Pancreas (tissue), 10 donors: ENCODE results near the gene GJD2. TPM values are rescaled to one million over a fixed set of nuclear protein-coding genes. Genes with fewer than 3 reads are reported as not detected.

Experiments
- ATAC-seq, 4 donors: fragments of 200-7000 bp; cut with Tn5 transposase; one replicate each; pipeline versions ENCODE4 v1.8.0 to v1.9.1; 2020; ENCODE audit warnings: mild to moderate bottlenecking in 4 of 4, moderate library complexity in 4 of 4
- DNase-seq, 6 donors: peaks; one replicate each; pipeline ENCODE4 v3.0.0-alpha.2; 2020
- FAIRE-seq: peaks from 2 replicates; lab custom pipeline; 2012; peaks lifted over from hg19 to GRCh38; lab: Jason Lieb, UNC
- H3K27ac ChIP-seq, 4 donors: fragments of 200-600 bp; sonication (generic); 1 replicate in 3 of 4; 2 replicates in 1 of 4; pipeline versions ENCODE4 v1.5.0 to v1.8.0; 2020
- H3K27me3 ChIP-seq, 4 donors: fragments of 200-600 bp; one replicate each; pipeline ENCODE4 v1.8.0; 2021
- H3K36me3 ChIP-seq, 3 donors: fragments of 200-600 bp; sonication (generic) in 1 of 3; one replicate each; pipeline versions ENCODE4 v1.5.0 to v1.8.0; 2020 to 2021
- H3K4me1 ChIP-seq, 3 donors: fragments of 200-600 bp; one replicate each; pipeline ENCODE4 v1.8.0; 2021
- H3K4me3 ChIP-seq, 4 donors: fragments of 200-600 bp; sonication (generic) in 2 of 4; one replicate each; pipeline versions ENCODE4 v1.5.0 to v1.8.0; 2020 to 2021
- H3K9me3 ChIP-seq, 4 donors: fragments of 200-600 bp; one replicate each; pipeline ENCODE4 v1.8.0; 2021
- WGBS, 2 donors: extraction: QIAGEN DNeasy Blood & Tissue Kit; methylation state at CpG; one replicate each; pipeline ENCODE4 v1.1.7; 2013; 5-methylcytosine and 5-hydroxymethylcytosine counted together
- intact Hi-C, 3 donors: fragments of 100-400 bp; cut with DNase I; formaldehyde crosslinking; loops; one replicate each; pipeline versions ENCODE4 v1.11.1 to v1.14.2; 2022
- polyA plus RNA-seq, 2 donors: library from polyadenylated mRNA; stranded (reverse); fragments of 200-250 nt; gene quantifications; one replicate each; pipeline ENCODE4 v1.2.3, GENCODE V29; 2013
- total RNA-seq, 6 donors: library from RNA; stranded (reverse); fragmentation: NEBNext Ultra II Directional in 4 of 6; extraction: Animal tissue kit (Norgen Biotek cat#: 25700) in 4 of 6; gene quantifications; one replicate each; pipeline versions ENCODE4 v1.2.1 to v1.2.4, GENCODE V29; 2021 to 2023
- TF ChIP-seq, protein P1 (sequence below), 4 donors: fragments of 200-600 bp; sonication (generic) in 3 of 4; IDR thresholded peaks; one replicate each; pipeline versions ENCODE4 v1.5.0 to v1.8.0; 2021; ENCODE audit warnings: antibody characterized with exemption in 4 of 4
- donor health status: healthy with polysubstance abuse.
- donor health status: DM: no; HTN: no; CAD: no; lungs with moderate emphysema.
- donor health status: DM: no; HTN: no; CAD: no.
- donor health status: control.
- donor health status: control.
- donor health status: Bipolar disorder and iron deficiency.
- donor health status: DM: yes; HTN: yes; CAD: no.
- donor health status: DM: no; HTN: no; CAD: no.
- donor health status: DM: no; HTN: no; CAD: no.
- donor health status: DM: yes; HTN: yes; CAD: no.

Gene GJD2
- total and polyA plus RNA-seq, 8 donors, result 0.88 to 25.5 (median 3.0) TPM

DNA sequence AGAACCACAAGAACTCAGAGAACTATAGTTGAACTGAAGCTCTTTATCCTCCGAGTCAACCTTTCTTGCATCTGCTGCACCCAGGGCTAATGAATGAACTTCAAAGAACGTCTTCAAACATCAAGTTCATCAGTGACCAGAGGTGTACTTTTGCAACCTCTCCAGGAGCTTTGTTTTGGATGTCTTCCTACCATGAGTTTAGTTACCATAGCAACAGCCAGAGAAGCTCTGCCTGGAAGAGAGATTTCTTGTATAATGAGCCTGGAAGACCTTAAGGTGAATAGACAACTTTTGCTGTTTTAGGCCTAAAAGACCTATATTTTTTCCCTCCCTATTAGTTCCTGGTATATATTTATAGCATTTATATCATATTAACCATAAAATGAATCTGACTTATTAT, 31.4 kb upstream of the GJD2 start:
- intact Hi-C loops, result no loop called here
- Histone ChIP-seq H3K27ac (no peak overlapping the region), H3K4me3 (no peak overlapping the region), H3K9me3 (no peaks in the 10 kb centered on the region), H3K36me3 (no peaks in the 10 kb centered on the region), H3K4me1 (no peaks in the 10 kb centered on the region), H3K27me3 (no peaks in the 10 kb centered on the region)
- ATAC-seq, result no peak
- TF ChIP-seq, protein P1, sequence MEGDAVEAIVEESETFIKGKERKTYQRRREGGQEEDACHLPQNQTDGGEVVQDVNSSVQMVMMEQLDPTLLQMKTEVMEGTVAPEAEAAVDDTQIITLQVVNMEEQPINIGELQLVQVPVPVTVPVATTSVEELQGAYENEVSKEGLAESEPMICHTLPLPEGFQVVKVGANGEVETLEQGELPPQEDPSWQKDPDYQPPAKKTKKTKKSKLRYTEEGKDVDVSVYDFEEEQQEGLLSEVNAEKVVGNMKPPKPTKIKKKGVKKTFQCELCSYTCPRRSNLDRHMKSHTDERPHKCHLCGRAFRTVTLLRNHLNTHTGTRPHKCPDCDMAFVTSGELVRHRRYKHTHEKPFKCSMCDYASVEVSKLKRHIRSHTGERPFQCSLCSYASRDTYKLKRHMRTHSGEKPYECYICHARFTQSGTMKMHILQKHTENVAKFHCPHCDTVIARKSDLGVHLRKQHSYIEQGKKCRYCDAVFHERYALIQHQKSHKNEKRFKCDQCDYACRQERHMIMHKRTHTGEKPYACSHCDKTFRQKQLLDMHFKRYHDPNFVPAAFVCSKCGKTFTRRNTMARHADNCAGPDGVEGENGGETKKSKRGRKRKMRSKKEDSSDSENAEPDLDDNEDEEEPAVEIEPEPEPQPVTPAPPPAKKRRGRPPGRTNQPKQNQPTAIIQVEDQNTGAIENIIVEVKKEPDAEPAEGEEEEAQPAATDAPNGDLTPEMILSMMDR (IDR thresholded peaks at IDR 0.05), result no peak
- 48 to 57% methylated on average over 2 of the region's 2 CpGs for WGBS, 2 donors
- no peak for DNase-seq
- FAIRE-seq, result no peak

DNA sequence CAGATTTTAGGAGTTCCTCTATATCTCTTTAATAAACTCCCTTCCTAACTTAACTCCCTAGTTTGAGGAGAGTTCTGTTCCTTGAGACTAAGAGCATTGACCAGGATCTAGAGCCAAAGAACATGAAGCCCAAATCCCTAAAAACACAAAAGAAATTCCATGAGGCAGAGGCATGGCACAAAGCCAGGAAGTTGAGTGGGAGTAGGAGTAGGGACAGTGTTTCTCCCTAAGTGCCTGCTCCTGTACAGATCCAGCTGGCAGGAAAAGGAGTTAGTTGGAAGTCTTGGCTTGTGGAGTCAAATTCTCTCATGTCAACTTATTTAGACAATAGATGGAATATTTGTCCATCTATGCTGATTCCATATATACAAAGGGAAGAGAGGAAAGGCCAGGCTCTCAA, 29.2 kb upstream of the GJD2 start:
- Histone ChIP-seq H3K27ac (no peak overlapping the region), H3K36me3 (no peaks in the 10 kb centered on the region), H3K4me1 (no peaks in the 10 kb centered on the region), H3K4me3 (no peak overlapping the region), H3K9me3 (no peaks in the 10 kb centered on the region), H3K27me3 (no peaks in the 10 kb centered on the region)
- FAIRE-seq (no peak), DNase-seq (no peak), ATAC-seq (no peak)
- intact Hi-C loops, result no loop called here
- TF ChIP-seq, protein P1 (IDR thresholded peaks at IDR 0.05), result no peak

DNA sequence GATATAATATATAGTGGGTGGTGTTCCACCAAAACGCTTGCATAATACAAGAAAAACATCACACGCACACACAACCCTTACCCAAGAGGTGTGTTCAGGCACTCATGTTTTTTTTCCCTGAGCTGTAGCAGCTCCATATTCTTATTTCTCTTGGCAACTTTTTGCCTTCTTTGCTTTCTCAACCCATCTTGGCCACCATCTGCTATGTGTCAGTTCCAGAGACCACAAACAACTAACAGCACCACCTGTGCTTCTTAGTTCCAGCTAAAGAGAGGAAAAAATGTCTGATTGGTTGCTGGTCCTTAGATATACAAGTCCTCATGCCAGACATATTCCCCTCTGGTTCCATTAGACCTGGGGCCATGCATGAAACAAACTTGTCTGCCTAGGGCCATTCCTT, 28.6 kb upstream of the GJD2 start:
- no peak overlapping the region for H3K27ac ChIP-seq
- H3K27me3 ChIP-seq, result no peaks in the 10 kb centered on the region
- H3K4me1 ChIP-seq, result no peaks in the 10 kb centered on the region
- FAIRE-seq (no peak), DNase-seq (no peak), ATAC-seq (no peak)
- no peak overlapping the region for H3K4me3 ChIP-seq
- TF ChIP-seq, protein P1 (IDR thresholded peaks at IDR 0.05), result no peak
- intact Hi-C loops, result no loop called here
- 84 to 94% methylated on average over 2 of the region's 2 CpGs for WGBS, 2 donors
- no peaks in the 10 kb centered on the region for H3K9me3 ChIP-seq
- no peaks in the 10 kb centered on the region for H3K36me3 ChIP-seq

DNA sequence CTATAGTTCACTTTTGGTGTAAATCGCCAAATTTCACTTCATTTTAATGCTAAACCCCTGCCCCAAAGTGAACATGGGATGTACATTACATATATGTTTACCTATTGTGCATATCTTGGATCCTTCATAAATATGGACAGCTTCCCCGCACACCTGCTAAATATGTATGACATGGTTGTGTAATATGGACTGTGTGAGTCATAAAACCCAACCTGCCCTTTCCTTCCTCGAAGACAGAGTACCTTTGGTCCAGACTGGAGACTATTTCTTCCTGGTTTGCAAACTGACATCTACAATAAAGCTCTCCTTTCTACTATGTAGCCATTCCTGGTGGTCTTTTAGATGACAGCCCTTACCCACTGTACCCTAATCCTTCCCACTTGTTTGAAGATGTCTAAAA, 28.1 kb upstream of the GJD2 start:
- Histone ChIP-seq H3K27me3 (no peaks in the 10 kb centered on the region), H3K36me3 (no peaks in the 10 kb centered on the region), H3K27ac (no peak overlapping the region), H3K4me3 (no peak overlapping the region), H3K4me1 (no peaks in the 10 kb centered on the region), H3K9me3 (no peaks in the 10 kb centered on the region)
- TF ChIP-seq, protein P1 (IDR thresholded peaks at IDR 0.05), result no peak
- ATAC-seq, result no peak
- DNase-seq, result no peak
- no peak for FAIRE-seq
- intact Hi-C loops, result no loop called here
- WGBS, 2 donors, result 51 to 69% methylated on average over 3 of the region's 3 CpGs

DNA sequence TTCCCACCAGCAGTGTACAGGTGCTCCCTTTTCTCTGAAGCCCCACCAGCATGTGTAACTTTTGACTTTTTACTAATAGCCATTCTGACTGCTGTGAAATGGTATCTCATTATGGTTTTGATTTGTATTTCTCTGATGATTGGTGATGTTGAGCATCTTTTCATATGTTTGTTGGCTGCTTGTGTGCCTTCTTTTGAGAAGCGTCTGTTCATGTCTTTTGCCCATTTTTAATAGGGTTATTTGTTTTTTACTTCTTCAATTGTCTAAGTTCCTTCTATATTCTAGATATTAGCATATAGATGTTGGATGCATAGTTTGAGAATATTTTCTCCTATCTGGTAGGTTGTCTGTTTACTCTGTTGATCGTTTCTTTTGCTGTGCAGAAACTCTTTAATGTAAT, 25.9 kb upstream of the GJD2 start:
- H3K36me3 ChIP-seq, result no peaks in the 10 kb centered on the region
- no peaks in the 10 kb centered on the region for H3K27me3 ChIP-seq
- no peaks in the 10 kb centered on the region for H3K4me1 ChIP-seq
- DNase-seq (no peak), ATAC-seq (no peak), FAIRE-seq (no peak)
- TF ChIP-seq, protein P1 (IDR thresholded peaks at IDR 0.05), result no peak
- 34 to 55% methylated on average over 2 of the region's 2 CpGs for WGBS, 2 donors
- H3K4me3 ChIP-seq, result no peak overlapping the region
- H3K27ac ChIP-seq, result no peak overlapping the region
- H3K9me3 ChIP-seq, result no peaks in the 10 kb centered on the region
- intact Hi-C loops, result no loop called here
